Measurements from ENCODE around the gene RPRM.

GRCh38 chr2:153479573-153479972 is 1.0 kb upstream of the RPRM start:
- TF ChIP-seq CTCF (IDR thresholded peaks at IDR 0.05), result no peak
- TF ChIP-seq ZFX (IDR thresholded peaks at IDR 0.05; ENCODE audit: borderline replicate concordance), result no peak

All from 22Rv1 (cell line).